IMR-90 (cell line): ENCODE data around the gene ACP1. TPM values are rescaled to one million over a fixed set of nuclear protein-coding genes. Genes with fewer than 3 reads are reported as not detected.

Experiments
- polyA plus RNA-seq, 3 experiments: library from polyadenylated mRNA; depleted of rRNA; stranded (reverse); fragments of >200 nt; gene quantifications; 2 replicates each; pipeline ENCODE4 v1.2.3, GENCODE V29; 2012; ENCODE audit warnings: low replicate concordance in 1 of 3
- total RNA-seq: library from RNA; depleted of rRNA; stranded (reverse); fragments of >200 nt; gene quantifications from 2 replicates; pipeline ENCODE4 v1.2.3, GENCODE V29; 2012; rRNA removed

ACP1 gene
- total and polyA plus RNA-seq, 2 of the 4 experiments (the other 2 are of a cell fraction): 85.7 to 104 TPM

Other genes starting within 250 kb of the ACP1 start
- gene FAM110C, start 218.4 kb upstream of the ACP1 start, total RNA-seq: not detected in 2 replicates
- not detected in 2 replicates for gene FAM110C, start 218.4 kb upstream of the ACP1 start, polyA plus RNA-seq (2012; rRNA removed)
- gene SH3YL1, start 915 bp upstream of the ACP1 start, total RNA-seq: 18.1 and 25.3 TPM in 2 replicates
- 15.5 and 21.2 TPM in 2 replicates for gene SH3YL1, start 915 bp upstream of the ACP1 start, polyA plus RNA-seq (2012; rRNA removed)
- not detected in 2 replicates for gene ALKAL2, start 23.1 kb downstream of the ACP1 start, total RNA-seq
- not detected in 2 replicates for gene ALKAL2, start 23.1 kb downstream of the ACP1 start, polyA plus RNA-seq (2012; rRNA removed)